ENCODE data around the gene TMEM106A.

DNA sequence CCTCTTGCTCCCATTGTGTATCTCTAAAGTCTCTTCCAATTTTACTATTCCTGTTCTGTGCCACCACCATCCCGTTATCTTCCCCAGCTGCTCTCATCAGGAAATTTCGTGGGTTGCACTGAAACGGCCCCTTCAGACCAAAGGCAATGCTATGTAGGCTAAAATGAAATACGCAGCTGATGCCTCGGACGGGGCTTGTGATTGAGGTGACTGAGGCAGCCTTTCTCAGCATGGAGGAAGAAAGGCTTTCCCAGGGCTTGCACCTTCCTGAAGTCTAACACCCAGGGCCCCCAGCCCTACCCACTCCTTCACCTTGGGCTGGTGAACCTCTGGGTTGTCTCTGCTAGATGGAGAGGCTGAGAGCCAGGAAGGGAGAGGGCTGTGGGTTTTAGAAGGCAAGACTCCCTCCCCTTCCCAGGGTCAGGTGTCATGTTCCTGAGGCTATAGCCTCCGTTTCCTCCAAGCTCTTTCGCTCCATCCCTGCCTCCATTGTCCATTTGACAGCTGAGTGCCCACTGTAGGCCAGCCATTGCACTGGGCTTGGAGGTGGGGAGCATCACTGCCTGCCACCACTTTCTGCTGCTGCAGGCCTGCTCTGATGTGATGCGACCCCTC lies 8.9 kb downstream of the TMEM106A start:
- no peak for TF ChIP-seq CTCF (IDR thresholded peaks at IDR 0.05)
- no peak for TF ChIP-seq POLR2A (IDR thresholded peaks at IDR 0.05; ENCODE audit: low read depth)

All from esophagus muscularis mucosa (tissue), 3 donors.